SK-N-SH (cell line): ENCODE results near the gene SLC23A3. TPM values are rescaled to one million over a fixed set of nuclear protein-coding genes. Genes with fewer than 3 reads are reported as not detected.

Experiments
- CTCF ChIA-PET: fragments of 300-600, 350-600 bp; formaldehyde crosslinking; extraction: SDS; loops from one replicate; lab custom pipeline; 2021; lab: Yijun Ruan, JAX
- POLR2A ChIA-PET: fragments of 350-600 bp; sonication (Branson Sonifier 250); formaldehyde crosslinking; extraction: SDS; loops from one replicate; lab custom pipeline; 2020; ENCODE audit warnings: antibody characterized with exemption, inconsistent platforms; lab: Yijun Ruan, JAX
- DNase-seq: peaks from one replicate; pipeline ENCODE4 v3.0.0; 2012
- H2AFZ ChIP-seq: fragments of 200-600 bp; sonication (generic); 2 replicates; pipeline ENCODE4 v1.8.1; 2016; ENCODE audit warnings: antibody characterized with exemption, mild to moderate bottlenecking, low read depth
- H3F3A ChIP-seq: fragments of 200-600 bp; sonication (generic); replicated peaks from 2 replicates; pipeline ENCODE3; 2016; ENCODE audit warnings: antibody characterized with exemption, mild to moderate bottlenecking; ENCODE audit not compliant: insufficient read depth
- H3K27ac ChIP-seq, 2 experiments: fragments of 200-500 bp in 1 of 2; fragments of 200-600 bp in 1 of 2; sonication (Bioruptor generic) in 1 of 2; sonication (generic), shearing (Covaris generic) in 1 of 2; 2 replicates each; pipeline versions ENCODE4 v1.5.1 to v1.6.1; 2014 to 2016; ENCODE audit warnings: low read depth in 2 of 2, inconsistent platforms in 1 of 2, low read length in 1 of 2, mild to moderate bottlenecking in 1 of 2, mixed read lengths in 1 of 2
- H3K27me3 ChIP-seq: fragments of 200-600 bp; sonication (generic), shearing (Covaris generic); 2 replicates; pipeline ENCODE4 v1.6.1; 2016; ENCODE audit warnings: mixed run types; ENCODE audit not compliant: insufficient read depth
- H3K36me3 ChIP-seq, 2 experiments: fragments of 200-500 bp in 1 of 2; fragments of 200-600 bp in 1 of 2; sonication (Bioruptor generic) in 1 of 2; sonication (generic) in 1 of 2; replicated peaks in 1 of 2; 2 replicates each; pipeline versions ENCODE3 to v1.5.1; 2014 to 2016; ENCODE audit warnings: low read length in 1 of 2, mild to moderate bottlenecking in 1 of 2; ENCODE audit not compliant: insufficient read depth in 2 of 2, control insufficient read depth in 1 of 2
- H3K4me1 ChIP-seq, 2 experiments: fragments of 200-500 bp in 1 of 2; fragments of 200-600 bp in 1 of 2; sonication (Bioruptor generic) in 1 of 2; sonication (generic), shearing (Covaris generic) in 1 of 2; 2 replicates each; pipeline versions ENCODE4 v1.5.1 to v1.6.1; 2014 to 2016; ENCODE audit warnings: low read depth in 1 of 2, low read length in 1 of 2, mixed run types in 1 of 2; ENCODE audit not compliant: insufficient read depth in 2 of 2, control insufficient read depth in 1 of 2
- H3K4me2 ChIP-seq: fragments of 200-600 bp; sonication (generic), shearing (Covaris generic); 2 replicates; pipeline ENCODE4 v1.6.1; 2017; ENCODE audit warnings: mixed run types
- H3K4me3 ChIP-seq, 2 experiments: fragments of 200-500 bp in 1 of 2; fragments of 200-600 bp in 1 of 2; sonication (Bioruptor generic) in 1 of 2; sonication (generic), shearing (Covaris generic) in 1 of 2; 2 replicates each; pipeline versions ENCODE4 v1.5.1 to v1.8.1; 2014 to 2016; ENCODE audit warnings: low read depth in 2 of 2, inconsistent platforms in 1 of 2, low read length in 1 of 2, mild to moderate bottlenecking in 1 of 2, mixed read lengths in 1 of 2, moderate library complexity in 1 of 2
- H3K79me2 ChIP-seq: fragments of 200-600 bp; sonication (generic); 2 replicates; pipeline ENCODE4 v1.8.1; 2017; ENCODE audit warnings: mild to moderate bottlenecking; ENCODE audit not compliant: insufficient read depth
- H3K9ac ChIP-seq: fragments of 200-600 bp; sonication (generic); 2 replicates; pipeline ENCODE4 v1.6.1; 2017; ENCODE audit warnings: mixed run types
- H3K9me2 ChIP-seq: fragments of 200-600 bp; sonication (generic); 2 replicates; pipeline ENCODE4 v1.6.1; 2017; ENCODE audit warnings: mixed run types
- H3K9me3 ChIP-seq: fragments of 200-600 bp; sonication (generic); 2 replicates; pipeline ENCODE4 v1.6.1; 2017; ENCODE audit warnings: mixed run types, mild to moderate bottlenecking, moderate library complexity
- H4K20me1 ChIP-seq: fragments of 200-600 bp; sonication (generic); 2 replicates; pipeline ENCODE4 v1.6.1; 2017; ENCODE audit warnings: mild to moderate bottlenecking, mixed run types; ENCODE audit not compliant: insufficient read depth
- CHD2 ChIP-seq: fragments of 150-350 bp; IDR thresholded peaks from 2 replicates; pipeline ENCODE4 v1.6.1; 2018; ENCODE audit warnings: low read length; ENCODE audit not compliant: partially characterized antibody
- FOSL2 ChIP-seq: IDR thresholded peaks from 2 replicates; pipeline ENCODE4 v1.4.0; 2012; ENCODE audit warnings: low read depth, mild to moderate bottlenecking, moderate library complexity, borderline replicate concordance
- FOXJ3 ChIP-seq: sonication (generic); formaldehyde crosslinking; IDR thresholded peaks from 2 replicates; pipeline ENCODE4 v1.5.1; 2020; ENCODE audit warnings: mild to moderate bottlenecking, missing genetic modification reagents
- FOXM1 ChIP-seq: IDR thresholded peaks from 2 replicates; pipeline ENCODE4 v1.4.0; 2012; ENCODE audit warnings: low read depth, mild to moderate bottlenecking
- GATA2 ChIP-seq: sonication (generic); formaldehyde crosslinking; IDR thresholded peaks from 2 replicates; pipeline ENCODE4 v1.5.0; 2020; ENCODE audit warnings: mild to moderate bottlenecking, missing genetic modification reagents
- MXI1 ChIP-seq: IDR thresholded peaks from 2 replicates; pipeline ENCODE4 v1.6.1; 2012; ENCODE audit warnings: mild to moderate bottlenecking, low read depth, low read length, improper control_type of control experiment
- POLR2AphosphoS5 ChIP-seq: IDR thresholded peaks from 2 replicates; pipeline ENCODE4 v1.6.1; 2012; ENCODE audit warnings: low read depth, low read length
- RCOR1 ChIP-seq: fragments of 150-350 bp; IDR thresholded peaks from 2 replicates; pipeline ENCODE4 v1.6.1; 2017; ENCODE audit warnings: antibody characterized with exemption, low read length
- SIN3A ChIP-seq: IDR thresholded peaks from 2 replicates; pipeline ENCODE4 v1.6.1; 2012; ENCODE audit warnings: low read depth, mild to moderate bottlenecking, low read length, moderate library complexity, borderline replicate concordance
- TEAD4 ChIP-seq: IDR thresholded peaks from 2 replicates; pipeline ENCODE4 v1.4.0; 2012; ENCODE audit warnings: mild to moderate bottlenecking, borderline replicate concordance; ENCODE audit not compliant: insufficient read depth
- YY1 ChIP-seq: IDR thresholded peaks from 2 replicates; pipeline ENCODE4 v1.4.0; 2012; ENCODE audit warnings: low read depth, mild to moderate bottlenecking
- WGBS: methylation state at CpG from one replicate; pipeline ENCODE4 v1.1.6; 2017; ENCODE audit warnings: low lambda C conversion rate; 5-methylcytosine and 5-hydroxymethylcytosine counted together
- polyA plus RNA-seq, 3 experiments: library from polyadenylated mRNA; depleted of rRNA; stranded (reverse); fragments of >200 nt; gene quantifications; 2 replicates each; pipeline ENCODE4 v1.2.3, GENCODE V29; 2012
- TF ChIP-seq, protein P1 (sequence below): IDR thresholded peaks from 2 replicates; pipeline ENCODE4 v1.4.0; 2012; ENCODE audit warnings: low read depth, borderline replicate concordance
- TF ChIP-seq, protein P2 (sequence below): IDR thresholded peaks from 2 replicates; pipeline ENCODE4 v1.6.1; 2012; ENCODE audit warnings: mild to moderate bottlenecking, low read depth, low read length, moderate library complexity
- TF ChIP-seq, protein P3 (sequence below): fragments of 150-350 bp; IDR thresholded peaks from 2 replicates; pipeline ENCODE4 v1.6.1; 2017; ENCODE audit warnings: antibody characterized with exemption, low read length, low read depth, borderline replicate concordance
- TF ChIP-seq, protein P4 (sequence below): fragments of 150-350 bp; IDR thresholded peaks from 2 replicates; pipeline ENCODE4 v1.6.1; 2016; ENCODE audit warnings: mild to moderate bottlenecking, low read depth, low read length

Gene SLC23A3
- polyA plus RNA-seq, 1 of the 3 experiments (the other 2 are of a cell fraction), result 2.1 TPM

DNA sequence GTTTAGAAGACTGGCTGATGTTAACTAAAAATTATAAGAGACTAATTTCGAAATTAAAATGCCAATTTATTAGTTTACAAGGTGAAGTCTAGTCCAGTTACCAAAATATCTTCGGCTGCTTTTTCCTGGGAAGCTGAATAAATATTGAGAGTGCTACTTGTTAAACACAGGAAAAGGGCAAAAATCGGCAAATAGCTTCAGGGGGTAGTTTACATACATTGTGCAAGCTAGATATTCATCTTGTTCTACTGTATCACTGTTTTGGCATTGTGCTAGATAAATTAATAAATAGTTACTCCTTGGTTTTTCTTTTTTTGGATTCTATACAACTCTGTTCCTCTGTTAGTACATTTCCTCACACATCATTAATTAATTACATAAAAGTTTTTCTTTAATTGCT is 38.5 kb downstream of the SLC23A3 start:
- no peak overlapping the region for H3K4me2 ChIP-seq
- DNase-seq, result no peak
- WGBS, result 65% methylated on average over 3 of the region's 3 CpGs

DNA sequence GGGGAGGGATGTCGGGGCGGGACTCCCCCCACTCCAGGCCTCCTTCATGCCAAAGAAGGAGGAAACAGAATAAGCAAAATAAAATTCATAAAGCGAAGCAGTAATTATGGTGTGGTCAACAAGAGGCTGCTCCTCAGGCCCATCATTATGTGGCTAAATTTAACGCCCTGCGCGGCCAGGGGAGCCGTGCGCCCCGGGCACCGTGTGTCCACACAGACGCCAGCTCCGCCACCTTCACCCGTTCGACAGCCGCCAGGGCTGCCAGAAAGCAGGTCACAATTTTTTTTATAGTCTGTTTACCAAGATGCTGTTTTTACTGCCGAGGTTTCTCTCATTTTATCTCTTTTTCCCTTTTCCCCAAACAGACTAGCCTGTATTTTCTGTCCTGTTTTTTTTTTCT is 40.2 kb downstream of the SLC23A3 start:
- no peaks in the 10 kb centered on the region for H3K9me3 ChIP-seq
- H3K4me3 ChIP-seq, result no peak overlapping the region
- 98% methylated on average over 16 of the region's 16 CpGs for WGBS
- H3K4me1 ChIP-seq, result no peaks in the 10 kb centered on the region
- ChIA-PET CTCF (interaction anchor here (0.8 to 8.2 kb wide), 12 partner anchors 9 to 232 kb away, joined by 3 to 70 read pairs (median 4); partner anchors contain the start of gene NHEJ1), POLR2A (no interaction called here)
- no peaks in the 10 kb centered on the region for H3K9me2 ChIP-seq
- no peak overlapping the region for H3K4me2 ChIP-seq
- H4K20me1 ChIP-seq, result no peaks in the 10 kb centered on the region
- TF ChIP-seq, protein P1, sequence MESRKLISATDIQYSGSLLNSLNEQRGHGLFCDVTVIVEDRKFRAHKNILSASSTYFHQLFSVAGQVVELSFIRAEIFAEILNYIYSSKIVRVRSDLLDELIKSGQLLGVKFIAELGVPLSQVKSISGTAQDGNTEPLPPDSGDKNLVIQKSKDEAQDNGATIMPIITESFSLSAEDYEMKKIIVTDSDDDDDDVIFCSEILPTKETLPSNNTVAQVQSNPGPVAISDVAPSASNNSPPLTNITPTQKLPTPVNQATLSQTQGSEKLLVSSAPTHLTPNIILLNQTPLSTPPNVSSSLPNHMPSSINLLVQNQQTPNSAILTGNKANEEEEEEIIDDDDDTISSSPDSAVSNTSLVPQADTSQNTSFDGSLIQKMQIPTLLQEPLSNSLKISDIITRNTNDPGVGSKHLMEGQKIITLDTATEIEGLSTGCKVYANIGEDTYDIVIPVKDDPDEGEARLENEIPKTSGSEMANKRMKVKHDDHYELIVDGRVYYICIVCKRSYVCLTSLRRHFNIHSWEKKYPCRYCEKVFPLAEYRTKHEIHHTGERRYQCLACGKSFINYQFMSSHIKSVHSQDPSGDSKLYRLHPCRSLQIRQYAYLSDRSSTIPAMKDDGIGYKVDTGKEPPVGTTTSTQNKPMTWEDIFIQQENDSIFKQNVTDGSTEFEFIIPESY, result no peak
- TF ChIP-seq CHD2 (no peak), POLR2AphosphoS5 (no peak), SIN3A (no peak), FOXJ3 (CRISPR knock-in tag) (no peak), YY1 (no peak), RCOR1 (no peak), FOXM1 (no peak), FOSL2 (no peak), GATA2 (CRISPR knock-in tag) (no peak), TEAD4 (no peak)
- TF ChIP-seq, protein P2, sequence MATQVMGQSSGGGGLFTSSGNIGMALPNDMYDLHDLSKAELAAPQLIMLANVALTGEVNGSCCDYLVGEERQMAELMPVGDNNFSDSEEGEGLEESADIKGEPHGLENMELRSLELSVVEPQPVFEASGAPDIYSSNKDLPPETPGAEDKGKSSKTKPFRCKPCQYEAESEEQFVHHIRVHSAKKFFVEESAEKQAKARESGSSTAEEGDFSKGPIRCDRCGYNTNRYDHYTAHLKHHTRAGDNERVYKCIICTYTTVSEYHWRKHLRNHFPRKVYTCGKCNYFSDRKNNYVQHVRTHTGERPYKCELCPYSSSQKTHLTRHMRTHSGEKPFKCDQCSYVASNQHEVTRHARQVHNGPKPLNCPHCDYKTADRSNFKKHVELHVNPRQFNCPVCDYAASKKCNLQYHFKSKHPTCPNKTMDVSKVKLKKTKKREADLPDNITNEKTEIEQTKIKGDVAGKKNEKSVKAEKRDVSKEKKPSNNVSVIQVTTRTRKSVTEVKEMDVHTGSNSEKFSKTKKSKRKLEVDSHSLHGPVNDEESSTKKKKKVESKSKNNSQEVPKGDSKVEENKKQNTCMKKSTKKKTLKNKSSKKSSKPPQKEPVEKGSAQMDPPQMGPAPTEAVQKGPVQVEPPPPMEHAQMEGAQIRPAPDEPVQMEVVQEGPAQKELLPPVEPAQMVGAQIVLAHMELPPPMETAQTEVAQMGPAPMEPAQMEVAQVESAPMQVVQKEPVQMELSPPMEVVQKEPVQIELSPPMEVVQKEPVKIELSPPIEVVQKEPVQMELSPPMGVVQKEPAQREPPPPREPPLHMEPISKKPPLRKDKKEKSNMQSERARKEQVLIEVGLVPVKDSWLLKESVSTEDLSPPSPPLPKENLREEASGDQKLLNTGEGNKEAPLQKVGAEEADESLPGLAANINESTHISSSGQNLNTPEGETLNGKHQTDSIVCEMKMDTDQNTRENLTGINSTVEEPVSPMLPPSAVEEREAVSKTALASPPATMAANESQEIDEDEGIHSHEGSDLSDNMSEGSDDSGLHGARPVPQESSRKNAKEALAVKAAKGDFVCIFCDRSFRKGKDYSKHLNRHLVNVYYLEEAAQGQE, result no peak
- TF ChIP-seq, protein P3, sequence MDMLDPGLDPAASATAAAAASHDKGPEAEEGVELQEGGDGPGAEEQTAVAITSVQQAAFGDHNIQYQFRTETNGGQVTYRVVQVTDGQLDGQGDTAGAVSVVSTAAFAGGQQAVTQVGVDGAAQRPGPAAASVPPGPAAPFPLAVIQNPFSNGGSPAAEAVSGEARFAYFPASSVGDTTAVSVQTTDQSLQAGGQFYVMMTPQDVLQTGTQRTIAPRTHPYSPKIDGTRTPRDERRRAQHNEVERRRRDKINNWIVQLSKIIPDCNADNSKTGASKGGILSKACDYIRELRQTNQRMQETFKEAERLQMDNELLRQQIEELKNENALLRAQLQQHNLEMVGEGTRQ, result no peak
- TF ChIP-seq, protein P4, sequence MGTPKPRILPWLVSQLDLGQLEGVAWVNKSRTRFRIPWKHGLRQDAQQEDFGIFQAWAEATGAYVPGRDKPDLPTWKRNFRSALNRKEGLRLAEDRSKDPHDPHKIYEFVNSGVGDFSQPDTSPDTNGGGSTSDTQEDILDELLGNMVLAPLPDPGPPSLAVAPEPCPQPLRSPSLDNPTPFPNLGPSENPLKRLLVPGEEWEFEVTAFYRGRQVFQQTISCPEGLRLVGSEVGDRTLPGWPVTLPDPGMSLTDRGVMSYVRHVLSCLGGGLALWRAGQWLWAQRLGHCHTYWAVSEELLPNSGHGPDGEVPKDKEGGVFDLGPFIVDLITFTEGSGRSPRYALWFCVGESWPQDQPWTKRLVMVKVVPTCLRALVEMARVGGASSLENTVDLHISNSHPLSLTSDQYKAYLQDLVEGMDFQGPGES, result no peak
- no peak overlapping the region for H3K9ac ChIP-seq
- H3K79me2 ChIP-seq, result no peaks in the 10 kb centered on the region
- no peak for DNase-seq
- no peaks in the 10 kb centered on the region for H3K36me3 ChIP-seq
- no peaks in the 10 kb centered on the region for H3F3A ChIP-seq
- no peak overlapping the region for H3K27ac ChIP-seq
- no peaks in the 10 kb centered on the region for H3K27me3 ChIP-seq
- H2AFZ ChIP-seq, result no peak overlapping the region

More for the DNA sequence above, 38.5 kb downstream of the SLC23A3 start:
- no peaks in the 10 kb centered on the region for H3K27me3 ChIP-seq
- H3K9me2 ChIP-seq, result no peaks in the 10 kb centered on the region
- H3K9ac ChIP-seq, result no peak overlapping the region
- no peaks in the 10 kb centered on the region for H3F3A ChIP-seq
- H3K4me3 ChIP-seq, result no peak overlapping the region
- no peaks in the 10 kb centered on the region for H4K20me1 ChIP-seq
- H2AFZ ChIP-seq, result no peak overlapping the region
- ChIA-PET POLR2A (no interaction called here), CTCF (interaction anchor here (0.9 to 8.2 kb wide), 9 partner anchors 11 to 163 kb away, joined by 3 to 70 read pairs (median 6); no protein-coding TSS in a partner anchor)
- TF ChIP-seq TEAD4, result no peak
- TF ChIP-seq MXI1, result no peak
- no peak for TF ChIP-seq POLR2AphosphoS5
- TF ChIP-seq CHD2, result no peak
- no peaks in the 10 kb centered on the region for H3K9me3 ChIP-seq
- H3K36me3 ChIP-seq, result no peaks in the 10 kb centered on the region
- no peaks in the 10 kb centered on the region for H3K4me1 ChIP-seq
- H3K27ac ChIP-seq, result no peak overlapping the region
- no peaks in the 10 kb centered on the region for H3K79me2 ChIP-seq
